Measurements from ENCODE around the gene ADGRG6.

DNA sequence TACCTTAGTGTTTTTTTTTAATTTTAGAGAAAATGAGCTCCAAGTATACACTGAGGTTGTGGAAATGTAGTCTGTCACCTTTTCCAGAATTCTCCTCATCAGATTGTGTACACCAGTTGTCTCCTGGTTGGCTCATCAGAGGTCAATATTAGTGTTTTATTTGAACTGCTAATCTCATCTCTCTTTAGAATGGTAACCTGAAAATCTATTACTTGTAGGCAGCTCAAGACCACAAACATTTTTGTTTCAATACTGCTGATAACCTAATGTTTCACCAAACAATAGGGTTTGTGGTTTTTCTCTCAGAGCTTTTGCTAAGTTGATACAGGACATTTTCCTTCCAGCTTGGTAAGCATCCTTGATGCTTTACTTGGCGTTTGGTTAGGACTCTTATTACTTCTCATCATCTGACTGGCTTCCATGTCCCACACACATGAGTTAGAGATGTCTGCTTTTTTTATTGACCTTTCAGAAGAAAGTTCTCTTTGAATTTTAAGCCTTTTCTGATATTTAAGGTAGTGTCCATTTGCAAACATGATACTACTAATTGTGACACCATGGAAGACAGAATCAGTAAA lies 15.1 kb downstream of the ADGRG6 start:
- TF ChIP-seq, protein P1, sequence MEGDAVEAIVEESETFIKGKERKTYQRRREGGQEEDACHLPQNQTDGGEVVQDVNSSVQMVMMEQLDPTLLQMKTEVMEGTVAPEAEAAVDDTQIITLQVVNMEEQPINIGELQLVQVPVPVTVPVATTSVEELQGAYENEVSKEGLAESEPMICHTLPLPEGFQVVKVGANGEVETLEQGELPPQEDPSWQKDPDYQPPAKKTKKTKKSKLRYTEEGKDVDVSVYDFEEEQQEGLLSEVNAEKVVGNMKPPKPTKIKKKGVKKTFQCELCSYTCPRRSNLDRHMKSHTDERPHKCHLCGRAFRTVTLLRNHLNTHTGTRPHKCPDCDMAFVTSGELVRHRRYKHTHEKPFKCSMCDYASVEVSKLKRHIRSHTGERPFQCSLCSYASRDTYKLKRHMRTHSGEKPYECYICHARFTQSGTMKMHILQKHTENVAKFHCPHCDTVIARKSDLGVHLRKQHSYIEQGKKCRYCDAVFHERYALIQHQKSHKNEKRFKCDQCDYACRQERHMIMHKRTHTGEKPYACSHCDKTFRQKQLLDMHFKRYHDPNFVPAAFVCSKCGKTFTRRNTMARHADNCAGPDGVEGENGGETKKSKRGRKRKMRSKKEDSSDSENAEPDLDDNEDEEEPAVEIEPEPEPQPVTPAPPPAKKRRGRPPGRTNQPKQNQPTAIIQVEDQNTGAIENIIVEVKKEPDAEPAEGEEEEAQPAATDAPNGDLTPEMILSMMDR (conservative IDR thresholded peaks at IDR 0.05): no peak
- no peak for TF ChIP-seq EZH2 (IDR thresholded peaks at IDR 0.05; ENCODE audit: low read depth)
